IMR-90 (cell line): ENCODE results near the gene SPDYC. TPM values are rescaled to one million over a fixed set of nuclear protein-coding genes. Genes with fewer than 3 reads are reported as not detected.
A peak's percentile ranks its signal among the peaks of the same experiment; 100 is the strongest.

Experiments used
- ATAC-seq: fragments of 200-7000 bp; cut with Tn5 transposase; 2 replicates; pipeline ENCODE4 v1.9.1; 2020; ENCODE audit warnings: low read depth, mild to moderate bottlenecking, moderate library complexity
- BruUV-seq: library from RNA; stranded (reverse); fragments of 400-500 nt; replicated peaks from 2 replicates; lab custom pipeline; 2021; lab: Mats Ljungman, UMichigan
- CTCF ChIA-PET: fragments of 300-600 bp; formaldehyde crosslinking; extraction: SDS; loops from one replicate; lab custom pipeline; 2021; ENCODE audit warnings: antibody characterized with exemption; lab: Yijun Ruan, JAX
- POLR2A ChIA-PET: fragments of 300-600 bp; sonication (Branson Sonifier 250); formaldehyde crosslinking; loops from one replicate; lab custom pipeline; 2022; ENCODE audit warnings: antibody characterized with exemption; ENCODE audit not compliant: unreplicated experiment; lab: Charles Lee
- DNase-seq: peaks from one replicate; pipeline ENCODE4 v3.0.0; 2013
- H2AFZ ChIP-seq: replicated peaks from 2 replicates; pipeline ENCODE3; 2013; ENCODE audit warnings: low read length, mild to moderate bottlenecking; ENCODE audit not compliant: poor library complexity
- H2AK5ac ChIP-seq: 2 replicates; pipeline ENCODE4 v1.6.1; 2013; ENCODE audit warnings: low read depth, low read length, inconsistent platforms
- H2AK9ac ChIP-seq: replicated peaks from 2 replicates; pipeline ENCODE3; 2013; ENCODE audit warnings: mild to moderate bottlenecking, low read depth, low read length, moderate library complexity; ENCODE audit not compliant: poor library complexity
- H2BK120ac ChIP-seq: 2 replicates; pipeline ENCODE4 v1.6.1; 2013; ENCODE audit warnings: low read depth, low read length, inconsistent platforms
- H2BK15ac ChIP-seq: 3 replicates; pipeline ENCODE4 v1.6.1; 2013; ENCODE audit warnings: low read depth, low read length, inconsistent platforms
- H2BK20ac ChIP-seq: 2 replicates; pipeline ENCODE4 v1.6.1; 2013; ENCODE audit warnings: low read depth, mild to moderate bottlenecking, inconsistent platforms, low read length, moderate library complexity
- H2BK5ac ChIP-seq: 2 replicates; pipeline ENCODE4 v1.6.1; 2013; ENCODE audit warnings: mild to moderate bottlenecking, low read depth, low read length, inconsistent platforms; ENCODE audit not compliant: poor library complexity, severe bottlenecking
- H3K14ac ChIP-seq: replicated peaks from 2 replicates; pipeline ENCODE4 v1.6.1; 2013; ENCODE audit warnings: low read depth, low read length, inconsistent platforms
- H3K18ac ChIP-seq: 2 replicates; pipeline ENCODE4 v1.6.1; 2013; ENCODE audit warnings: low read depth, low read length, control low read depth
- H3K23ac ChIP-seq: 2 replicates; pipeline ENCODE4 v1.6.1; 2013; ENCODE audit warnings: low read depth, low read length, inconsistent platforms
- H3K27ac ChIP-seq: 2 replicates; pipeline ENCODE4 v1.5.1; 2013; ENCODE audit warnings: mild to moderate bottlenecking, control low read depth, low read length; ENCODE audit not compliant: insufficient read depth
- H3K27me3 ChIP-seq: 2 replicates; pipeline ENCODE4 v1.6.1; 2013; ENCODE audit warnings: low read length; ENCODE audit not compliant: control insufficient read depth, insufficient read depth
- H3K36me3 ChIP-seq: 2 replicates; pipeline ENCODE4 v1.6.1; 2013; ENCODE audit warnings: low read length, mixed read lengths; ENCODE audit not compliant: control insufficient read depth, insufficient read depth
- H3K4ac ChIP-seq: 2 replicates; pipeline ENCODE4 v1.6.1; 2013; ENCODE audit warnings: low read depth, low read length, inconsistent platforms
- H3K4me1 ChIP-seq: 2 replicates; pipeline ENCODE4 v1.6.1; 2013; ENCODE audit warnings: low read length, mixed read lengths; ENCODE audit not compliant: control insufficient read depth, insufficient read depth
- H3K4me2 ChIP-seq: 2 replicates; pipeline ENCODE4 v1.6.1; 2013; ENCODE audit warnings: low read depth, mild to moderate bottlenecking, control low read depth, low read length, moderate library complexity
- H3K4me3 ChIP-seq: 2 replicates; pipeline ENCODE4 v1.5.1; 2013; ENCODE audit warnings: low read depth, mild to moderate bottlenecking, control low read depth, low read length, moderate library complexity; ENCODE audit not compliant: insufficient read depth
- H3K56ac ChIP-seq: 2 replicates; pipeline ENCODE4 v1.6.1; 2013; ENCODE audit warnings: low read length, inconsistent platforms; ENCODE audit not compliant: insufficient read depth; ENCODE audit errors: extremely low read depth
- H3K79me1 ChIP-seq, 2 experiments: 2 replicates each; pipeline ENCODE4 v1.6.1; 2013; ENCODE audit warnings: low read length in 2 of 2, inconsistent platforms in 1 of 2, low read depth in 1 of 2
- H3K9ac ChIP-seq: 2 replicates; pipeline ENCODE4 v1.6.1; 2013; ENCODE audit warnings: low read depth, low read length, control low read depth
- H3K9me1 ChIP-seq: 2 replicates; pipeline ENCODE4 v1.6.1; 2013; ENCODE audit warnings: low read length, inconsistent platforms; ENCODE audit not compliant: insufficient read depth
- H3K9me3 ChIP-seq: 2 replicates; pipeline ENCODE4 v1.6.1; 2013; ENCODE audit warnings: low read length; ENCODE audit not compliant: control insufficient read depth, insufficient read depth
- H4K20me1 ChIP-seq: 2 replicates; pipeline ENCODE4 v1.6.1; 2013; ENCODE audit warnings: low read length, inconsistent platforms; ENCODE audit not compliant: insufficient read depth
- H4K5ac ChIP-seq: 2 replicates; pipeline ENCODE4 v1.6.1; 2013; ENCODE audit warnings: mild to moderate bottlenecking, low read depth, low read length, control low read depth
- H4K8ac ChIP-seq, 2 experiments: 2 replicates each; pipeline ENCODE4 v1.6.1; 2013; ENCODE audit warnings: low read depth in 2 of 2, low read length in 2 of 2, control low read depth in 1 of 2, inconsistent platforms in 1 of 2
- H4K91ac ChIP-seq: 2 replicates; pipeline ENCODE4 v1.6.1; 2013; ENCODE audit warnings: low read depth, low read length, inconsistent platforms; ENCODE audit not compliant: insufficient read depth
- BHLHE40 ChIP-seq: fragments of 150-350 bp; IDR thresholded peaks from 2 replicates; pipeline ENCODE4 v1.6.1; 2016; ENCODE audit warnings: mild to moderate bottlenecking, low read depth, low read length
- CEBPB ChIP-seq: IDR thresholded peaks from 2 replicates; pipeline ENCODE4 v1.6.1; 2012; ENCODE audit warnings: low read depth, low read length, improper control_type of control experiment
- CHD1 ChIP-seq: IDR thresholded peaks from 2 replicates; pipeline ENCODE4 v1.6.1; 2012; ENCODE audit warnings: low read depth, low read length, improper control_type of control experiment
- CTCF ChIP-seq: conservative IDR thresholded peaks from 2 replicates; pipeline ENCODE4 v1.5.1; 2012; ENCODE audit warnings: mild to moderate bottlenecking, low read depth, low read length, improper control_type of control experiment
- ELK1 ChIP-seq: fragments of 150-350 bp; IDR thresholded peaks from 2 replicates; pipeline ENCODE4 v1.6.1; 2016; ENCODE audit warnings: low read depth, mild to moderate bottlenecking, low read length, moderate library complexity, borderline replicate concordance
- FOS ChIP-seq: fragments of 150-350 bp; IDR thresholded peaks from 2 replicates; pipeline ENCODE4 v1.6.1; 2016; ENCODE audit warnings: low read depth, low read length
- MAFK ChIP-seq: IDR thresholded peaks from 2 replicates; pipeline ENCODE4 v1.6.1; 2012; ENCODE audit warnings: low read depth, low read length, improper control_type of control experiment
- MAZ ChIP-seq: IDR thresholded peaks from 2 replicates; pipeline ENCODE4 v1.6.1; 2012; ENCODE audit warnings: low read depth, mild to moderate bottlenecking, low read length, improper control_type of control experiment, moderate library complexity, borderline replicate concordance
- MXI1 ChIP-seq: IDR thresholded peaks from 2 replicates; pipeline ENCODE4 v1.6.1; 2012; ENCODE audit warnings: low read depth, mild to moderate bottlenecking, low read length, moderate library complexity, borderline replicate concordance
- NFE2L2 ChIP-seq: fragments of 150-350 bp; IDR thresholded peaks from 2 replicates; pipeline ENCODE4 v1.6.1; 2016; ENCODE audit warnings: low read depth, mild to moderate bottlenecking, low read length
- POLR2A ChIP-seq: IDR thresholded peaks from 2 replicates; pipeline ENCODE4 v1.6.1; 2012; ENCODE audit warnings: mild to moderate bottlenecking, low read depth, low read length
- RAD21 ChIP-seq: IDR thresholded peaks from 2 replicates; pipeline ENCODE4 v1.6.1; 2012; ENCODE audit warnings: low read length, improper control_type of control experiment
- RCOR1 ChIP-seq: IDR thresholded peaks from 2 replicates; pipeline ENCODE4 v1.6.1; 2012; ENCODE audit warnings: mild to moderate bottlenecking, low read length, improper control_type of control experiment; ENCODE audit not compliant: insufficient replicate concordance
- RFX5 ChIP-seq: IDR thresholded peaks from 2 replicates; pipeline ENCODE4 v1.8.0; 2012; ENCODE audit warnings: low read depth, mild to moderate bottlenecking, low read length, moderate library complexity
- SMC3 ChIP-seq: fragments of 150-350 bp; IDR thresholded peaks from 2 replicates; pipeline ENCODE4 v1.6.1; 2016; ENCODE audit warnings: low read depth, mild to moderate bottlenecking, antibody characterized with exemption, low read length, moderate library complexity
- USF2 ChIP-seq: fragments of 150-350 bp; IDR thresholded peaks from 2 replicates; pipeline ENCODE4 v1.6.1; 2017; ENCODE audit warnings: mild to moderate bottlenecking, antibody characterized with exemption, low read length, low read depth
- WGBS, 2 experiments: methylation state at CpG; one replicate each; pipeline versions ENCODE4 v1.1.5 to v1.1.7; 2013; ENCODE audit warnings: missing lambda C conversion rate in 2 of 2; ENCODE audit not compliant: insufficient read length in 1 of 2; ENCODE audit errors: extremely low coverage in 2 of 2; 5-methylcytosine and 5-hydroxymethylcytosine counted together
- dilution Hi-C: fragments of 300-500 bp; cut with HindIII; formaldehyde crosslinking; loops from one replicate; pipeline ENCODE4 v1.14.3; 2018; ENCODE audit warnings: low sequenced_read_pairs; ENCODE audit not compliant: unreplicated experiment
- in situ Hi-C: fragments of 300-500 bp; cut with MboI; formaldehyde crosslinking; loops from 3 replicates; pipeline ENCODE4 v1.14.3; 2019; ENCODE audit warnings: low sequenced_read_pairs, inconsistent platforms, mixed read lengths
- intact Hi-C: fragments of 100-400 bp; cut with micrococcal nuclease; formaldehyde crosslinking; loops from 2 replicates; pipeline ENCODE4 v1.10.0; 2022
- polyA plus RNA-seq, 3 experiments: library from polyadenylated mRNA; depleted of rRNA; stranded (reverse); fragments of >200 nt; gene quantifications; 2 replicates each; pipeline ENCODE4 v1.2.3, GENCODE V29; 2012; ENCODE audit warnings: low replicate concordance in 1 of 3
- total RNA-seq: library from RNA; depleted of rRNA; stranded (reverse); fragments of >200 nt; gene quantifications from 2 replicates; pipeline ENCODE4 v1.2.3, GENCODE V29; 2012

Gene SPDYC
- total and polyA plus RNA-seq, 2 of the 4 experiments (the other 2 are of a cell fraction), result not detected

- WGBS, 2 experiments, result no CpG with 5 or more reads among the region's 10 CpGs
- H3K9me1 ChIP-seq, result 0 out of 2 replicates have a peak, but pooled peaks cover 9% of the 10 kb centered on the region
- no peak overlapping the region for H3K23ac ChIP-seq
- 0 out of 2 replicates have a peak, but pooled peaks cover 1% of the 10 kb centered on the region for H3K36me3 ChIP-seq
- no peak overlapping the region for H3K18ac ChIP-seq
- no peak overlapping the region for H4K5ac ChIP-seq
- H2BK20ac ChIP-seq, result no peak overlapping the region
- DNase-seq (no peak), ATAC-seq (no peak)
- H3K27ac ChIP-seq, result no peak overlapping the region
- no peak overlapping the region for H2BK5ac ChIP-seq
- no peaks in the 10 kb centered on the region for H3K9me3 ChIP-seq
- dilution Hi-C loops (no loop called here), in situ Hi-C loops (no loop called here), intact Hi-C loops (no loop called here)
- no peaks in the 10 kb centered on the region for H4K20me1 ChIP-seq
- no peak overlapping the region for H3K9ac ChIP-seq
- H3K27me3 ChIP-seq, result no peaks in the 10 kb centered on the region
- H2AFZ ChIP-seq, result no peak overlapping the region
- H3K4me3 ChIP-seq, result no peak overlapping the region
- H3K56ac ChIP-seq, result no peak overlapping the region
- H2BK120ac ChIP-seq, result no peak overlapping the region
- H3K4me2 ChIP-seq, result no peak overlapping the region
- no peaks in the 10 kb centered on the region for H3K79me1 ChIP-seq
- TF ChIP-seq RFX5 (no peak), POLR2A (no peak), ELK1 (no peak), CEBPB (no peak), RCOR1 (no peak), CHD1 (no peak), FOS (no peak), CTCF (no peak), SMC3 (no peak), MXI1 (no peak), BHLHE40 (no peak), NFE2L2 (no peak), MAFK (no peak), USF2 (no peak), MAZ (no peak), RAD21 (no peak)
- no peak overlapping the region for H2AK5ac ChIP-seq
- H4K8ac ChIP-seq, result no peak overlapping the region
- peak overlapping the region; percentile 40 for H2AK9ac ChIP-seq
- no peak overlapping the region for H2BK15ac ChIP-seq
- ChIA-PET CTCF (no interaction called here), POLR2A (no interaction called here)
- H3K4me1 ChIP-seq, result peaks cover 10% of the 10 kb centered on the region
- no peak overlapping the region for H3K14ac ChIP-seq
- H3K4ac ChIP-seq, result no peak overlapping the region
- no TSS peak for BruUV-seq
- H4K91ac ChIP-seq, result no peak overlapping the region
Observed at GRCh38 chr11:65221026-65221425, 51.0 kb downstream of the SPDYC start.
